A549 (cell line): Measurements from ENCODE around the gene GIGYF1. TPM values are rescaled to one million over a fixed set of nuclear protein-coding genes. Genes with fewer than 3 reads are reported as not detected.

Experiments used
- ATAC-seq, 2 experiments: fragments of 200-7000 bp in 1 of 2; fragments of >200 bp in 1 of 2; cut with Nextera tagmentation in 1 of 2; cut with Tn5 transposase in 1 of 2; 3 replicates each; pipeline versions ENCODE4 v1.8.0 to v1.9.1; 2018 to 2020; ENCODE audit warnings: mild to moderate bottlenecking in 1 of 2, moderate library complexity in 1 of 2
- CTCF ChIA-PET: fragments of 300-600 bp; sonication (Branson Sonifier 250); formaldehyde crosslinking; extraction: SDS; loops from one replicate; lab custom pipeline; 2021; ENCODE audit warnings: antibody characterized with exemption, inconsistent platforms; lab: Yijun Ruan, JAX
- POLR2A ChIA-PET: fragments of 350-600 bp; formaldehyde crosslinking; extraction: SDS; loops from one replicate; lab custom pipeline; 2021; ENCODE audit warnings: antibody characterized with exemption, inconsistent platforms; lab: Yijun Ruan, JAX
- DNase-seq, 2 experiments: peaks; one replicate each; pipeline versions ENCODE4 v3.0.0 to v3.0.0-alpha.2; 2011 to 2016; ENCODE audit warnings: low read depth in 1 of 2, low spot score in 1 of 2
- FAIRE-seq: peaks from 2 replicates; lab custom pipeline; 2011; peaks lifted over from hg19 to GRCh38; lab: Jason Lieb, UNC
- H3K27ac ChIP-seq, 2 experiments: fragments of >200 bp; sonication (Bioruptor Twin); formaldehyde crosslinking; 3 replicates each; pipeline ENCODE4 v1.5.1; 2016 to 2017
- H3K4me1 ChIP-seq: fragments of >200 bp; sonication (Bioruptor Twin); formaldehyde crosslinking; 3 replicates; pipeline ENCODE4 v1.6.1; 2016
- H3K4me2 ChIP-seq: fragments of >200 bp; sonication (Bioruptor Twin); formaldehyde crosslinking; 3 replicates; pipeline ENCODE4 v1.6.1; 2016
- H3K4me3 ChIP-seq: fragments of >200 bp; sonication (Bioruptor Twin); formaldehyde crosslinking; 3 replicates; pipeline ENCODE4 v1.5.1; 2016
- H3K9me3 ChIP-seq: fragments of >200 bp; sonication (Bioruptor Twin); formaldehyde crosslinking; 3 replicates; pipeline ENCODE4 v1.6.1; 2016
- CBX8 ChIP-seq: fragments of 200-600 bp; sonication (generic); IDR thresholded peaks from 2 replicates; pipeline ENCODE4 v1.6.1; 2016
- CHD2 ChIP-seq: fragments of 150-350 bp; IDR thresholded peaks from 2 replicates; pipeline ENCODE4 v1.6.1; 2014; ENCODE audit warnings: low read length; ENCODE audit not compliant: partially characterized antibody
- EP300 ChIP-seq, 2 experiments: fragments of >200 bp; sonication (Bioruptor Twin); formaldehyde crosslinking; IDR thresholded peaks; 2 replicates in 1 of 2; 3 replicates in 1 of 2; pipeline ENCODE4 v1.6.1; 2016 to 2017
- FOSB ChIP-seq: fragments of 250-450 bp; sonication (Bioruptor Pico); IDR thresholded peaks from 2 replicates; pipeline ENCODE4 v1.5.0; 2020; ENCODE audit warnings: mild to moderate bottlenecking, moderate library complexity
- HDAC2 ChIP-seq: fragments of 200-600 bp; sonication (generic); IDR thresholded peaks from 2 replicates; pipeline ENCODE4 v1.6.1; 2016
- HES2 ChIP-seq: fragments of >200 bp; sonication (Bioruptor Twin); formaldehyde crosslinking; IDR thresholded peaks from 2 replicates; pipeline ENCODE4 v1.6.1; 2016
- HOXB13 ChIP-seq: fragments of 250-450 bp; sonication (Bioruptor Pico); IDR thresholded peaks from 2 replicates; pipeline ENCODE4 v1.5.0; 2020; ENCODE audit warnings: low read depth, mild to moderate bottlenecking, moderate library complexity
- HOXB5 ChIP-seq: fragments of 250-450 bp; sonication (Bioruptor Pico); IDR thresholded peaks from 2 replicates; pipeline ENCODE4 v1.5.0; 2020; ENCODE audit warnings: mild to moderate bottlenecking, moderate library complexity
- JUNB ChIP-seq: fragments of >200 bp; sonication (Bioruptor Twin); formaldehyde crosslinking; IDR thresholded peaks from 2 replicates; pipeline ENCODE4 v1.6.1; 2016
- MYC ChIP-seq: IDR thresholded peaks from 2 replicates; pipeline ENCODE4 v1.6.1; 2012; ENCODE audit warnings: mild to moderate bottlenecking, inconsistent platforms, low read length, improper control_type of control experiment, borderline replicate concordance
- NFE2L2 ChIP-seq: fragments of 150-350 bp; conservative IDR thresholded peaks from 2 replicates; pipeline ENCODE4 v1.6.1; 2014; ENCODE audit warnings: low read length
- NPAS2 ChIP-seq: fragments of 250-450 bp; sonication (Bioruptor Pico); IDR thresholded peaks from 2 replicates; pipeline ENCODE4 v1.8.0; 2022; ENCODE audit warnings: mild to moderate bottlenecking, moderate library complexity, borderline replicate concordance
- NR3C1 ChIP-seq: fragments of >200 bp; sonication (Bioruptor Twin); formaldehyde crosslinking; IDR thresholded peaks from 3 replicates; pipeline ENCODE4 v1.6.1; 2017
- PHF8 ChIP-seq: fragments of 200-600 bp; sonication (generic); IDR thresholded peaks from 2 replicates; pipeline ENCODE4 v1.6.1; 2016; ENCODE audit warnings: low read depth, mild to moderate bottlenecking, antibody characterized with exemption, moderate library complexity, borderline replicate concordance
- POLR2AphosphoS2 ChIP-seq: conservative IDR thresholded peaks from 2 replicates; pipeline ENCODE4 v1.6.1; 2012; ENCODE audit warnings: low read length, improper control_type of control experiment, inconsistent platforms
- RARB ChIP-seq: fragments of 250-450 bp; sonication (Bioruptor Pico); IDR thresholded peaks from 2 replicates; pipeline ENCODE4 v1.8.0; 2021; ENCODE audit warnings: mild to moderate bottlenecking, moderate library complexity
- REST ChIP-seq: fragments of 200-600 bp; sonication (generic); IDR thresholded peaks from 2 replicates; pipeline ENCODE4 v1.6.1; 2016; ENCODE audit warnings: antibody characterized with exemption, mild to moderate bottlenecking, moderate library complexity
- SMC3 ChIP-seq: fragments of >200 bp; sonication (Bioruptor Twin); formaldehyde crosslinking; IDR thresholded peaks from 3 replicates; pipeline ENCODE4 v1.6.1; 2018; ENCODE audit warnings: inconsistent platforms
- ZNF302 ChIP-seq: fragments of 250-450 bp; sonication (Bioruptor Pico); IDR thresholded peaks from 2 replicates; pipeline ENCODE4 v1.9.0; 2021; ENCODE audit warnings: inconsistent platforms, mild to moderate bottlenecking, moderate library complexity
- WGBS: methylation state at CpG from one replicate; pipeline ENCODE4 v1.1.6; 2017; ENCODE audit errors: missing lambda C conversion rate; 5-methylcytosine and 5-hydroxymethylcytosine counted together
- polyA plus RNA-seq, 4 experiments: library from polyadenylated mRNA; depleted of rRNA in 3 of 4; stranded (reverse); fragments of >200 nt; fragmentation: RNase III in 1 of 4; extraction: RNeasy Plus Mini Kit Qiagen cat#74134 plus additional on column Dnase treatment in 1 of 4; gene quantifications; 2 replicates in 3 of 4; 3 replicates in 1 of 4; pipeline ENCODE4 v1.2.3, GENCODE V29; 2011 to 2017

The GIGYF1 gene
- polyA plus RNA-seq, 2 of the 4 experiments (the other 2 are of a cell fraction), result 5.1 to 18.9 TPM

- no peaks in the 10 kb centered on the region for H3K9me3 ChIP-seq
- no peak for TF ChIP-seq RARB
- no peak for TF ChIP-seq FOSB (CRISPR knock-in tag)
- TF ChIP-seq MYC, result no peak
- TF ChIP-seq NPAS2 (CRISPR knock-in tag), result no peak
- no peak for TF ChIP-seq HOXB13 (CRISPR knock-in tag)
- H3K27ac ChIP-seq, result no peak overlapping the region
- 58% methylated on average over 6 of the region's 6 CpGs for WGBS
- no peak overlapping the region for H3K4me3 ChIP-seq
- POLR2A ChIA-PET, result interaction anchor here (1.4 kb wide), 1 partner anchor 9 kb away, joined by 5 read pairs; the partner anchor contains the start of gene POP7
- ATAC-seq (no peak), DNase-seq (no peak), FAIRE-seq (no peak)
- peaks cover 22% of the 10 kb centered on the region for H3K4me1 ChIP-seq
- H3K4me2 ChIP-seq, result no peak overlapping the region
- CTCF ChIA-PET, result interaction anchor here (0.7 to 10.6 kb wide), 8 partner anchors 6 to 227 kb away, joined by 3 to 158 read pairs (median 7); partner anchors contain the start of genes POP7 and SLC12A9
Observed at GRCh38 chr7:100696123-100696521, 2.1 kb upstream of the GIGYF1 start.

GRCh38 chr7:100693312-100694097, 545 bp downstream of the GIGYF1 start:
- FAIRE-seq, result no peak
- no peaks in the 10 kb centered on the region for H3K9me3 ChIP-seq
- peak overlapping the region; percentile 96 to 98 for H3K27ac ChIP-seq
- H3K4me1 ChIP-seq, result peaks cover 26% of the 10 kb centered on the region
- peak overlapping the region; percentile 99 for H3K4me2 ChIP-seq
- TF ChIP-seq EP300 (IDR thresholded peaks at IDR 0.05), result no peak
- no peak for TF ChIP-seq HES2
- TF ChIP-seq ZNF302 (CRISPR knock-in tag), result no peak
- no peak for TF ChIP-seq CBX8
- no peak for TF ChIP-seq PHF8
- no peak for TF ChIP-seq NR3C1
- peak in 1 of 2 experiments; percentile 25; a peak in 3 of 6 replicates for ATAC-seq
- DNase-seq, result no peak
- peak overlapping the region; percentile 100 for H3K4me3 ChIP-seq
- CTCF ChIA-PET, result interaction anchor here (0.6 to 10.6 kb wide), 24 partner anchors 9 to 233 kb away, joined by 3 to 158 read pairs (median 6); partner anchors contain the start of genes ACTL6B, POP7 and SLC12A9
- POLR2A ChIA-PET, result interaction anchor here (1.0 to 2.0 kb wide), 5 partner anchors 12 to 81 kb away, joined by 3 to 13 read pairs (median 4); partner anchors contain the start of genes MOSPD3 and POP7
- WGBS, result 4% methylated on average over 22 of the region's 81 CpGs

GRCh38 chr7:100692578-100692961, 1.5 kb downstream of the GIGYF1 start:
- TF ChIP-seq HOXB5 (CRISPR knock-in tag), result no peak
- no peak for TF ChIP-seq REST
- no peak for TF ChIP-seq JUNB
- TF ChIP-seq CHD2, result no peak
- TF ChIP-seq HDAC2, result no peak
- TF ChIP-seq RARB, result no peak
- TF ChIP-seq POLR2AphosphoS2, result no peak
- TF ChIP-seq NFE2L2, result no peak
- no peak for TF ChIP-seq SMC3
- TF ChIP-seq ZNF302 (CRISPR knock-in tag), result no peak
- H3K4me3 ChIP-seq, result peak overlapping the region; percentile 100
- FAIRE-seq (no peak), ATAC-seq (no peak), DNase-seq (no peak)
- ChIA-PET CTCF (interaction anchor here (0.8 to 10.6 kb wide), 36 partner anchors 9 to 230 kb away, joined by 3 to 158 read pairs (median 8); partner anchors contain the start of genes ACTL6B, EPO, GNB2 and MOSPD3), POLR2A (interaction anchor here (0.5 to 1.3 kb wide), 3 partner anchors 12 to 60 kb away, joined by 3 to 6 read pairs (median 4); partner anchors contain the start of gene POP7)
- peaks cover 26% of the 10 kb centered on the region for H3K4me1 ChIP-seq
- peak overlapping the region; percentile 99 for H3K4me2 ChIP-seq
- H3K9me3 ChIP-seq, result no peaks in the 10 kb centered on the region
- peak overlapping the region; percentile 96 to 98; a peak in 5 of 6 replicates for H3K27ac ChIP-seq
- 79% methylated on average over 6 of the region's 6 CpGs for WGBS
